Measurements from ENCODE around the gene WIPF2.

Gene WIPF2

GRCh38 chr17:40327244-40327729, 108.2 kb downstream of the WIPF2 start:
- H3K27me3 Mint-ChIP-seq: no peaks in the 10 kb centered on the region
- peak overlapping the region; percentile 82 for H3K4me3 Mint-ChIP-seq
- peaks cover 16% of the 10 kb centered on the region for H3K36me3 Mint-ChIP-seq

DNA sequence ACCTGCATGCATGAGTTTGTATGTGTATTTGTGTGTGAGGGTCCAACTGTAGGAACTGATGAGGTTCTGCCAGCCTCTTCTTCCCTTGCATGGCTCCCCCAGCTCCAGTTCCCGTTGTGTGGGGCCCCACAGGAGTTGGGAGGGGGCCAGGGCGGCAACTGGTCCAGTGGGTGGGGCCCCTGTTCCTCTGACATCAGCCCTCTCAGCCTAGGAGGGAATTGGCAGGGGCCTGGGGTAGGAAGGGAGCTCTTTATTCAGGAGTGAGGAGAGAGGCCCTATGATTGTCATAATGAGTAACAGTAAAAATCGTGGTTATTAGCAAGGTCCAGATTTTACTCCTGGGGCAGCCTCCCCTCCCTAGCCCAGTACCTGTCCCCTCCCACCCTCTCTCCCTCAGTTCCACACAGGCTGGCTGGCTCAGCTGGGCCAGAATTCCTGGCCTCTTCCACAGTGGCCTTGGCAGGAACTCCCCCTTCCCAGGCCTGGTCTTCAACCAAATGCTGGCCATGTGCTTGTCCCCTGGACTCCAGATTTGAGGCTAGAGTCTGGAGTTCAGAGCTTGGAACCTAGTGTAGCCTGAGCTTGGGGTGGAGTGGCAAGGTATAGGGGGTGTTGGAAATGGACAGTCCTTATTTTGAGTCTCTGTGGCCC, 108.8 kb downstream of the WIPF2 start:
- Mint-ChIP-seq H3K4me3 (no peak overlapping the region), H3K9me3 (no peaks in the 10 kb centered on the region), H3K36me3 (peaks cover 22% of the 10 kb centered on the region), H3K27ac (peak overlapping the region; percentile 98), H3K4me1 (peaks cover 97% of the 10 kb centered on the region), H3K27me3 (no peaks in the 10 kb centered on the region)
- no peak for ATAC-seq

More at GRCh38 chr17:40327244-40327729, 108.2 kb downstream of the WIPF2 start:
- peaks cover 94% of the 10 kb centered on the region for H3K4me1 Mint-ChIP-seq
- H3K9me3 Mint-ChIP-seq: no peaks in the 10 kb centered on the region
- ATAC-seq: no peak
- H3K27ac Mint-ChIP-seq: peak overlapping the region; percentile 98

- Mint-ChIP-seq H3K27me3 (no peaks in the 10 kb centered on the region), H3K36me3 (peaks cover 27% of the 10 kb centered on the region), H3K4me3 (no peak overlapping the region), H3K9me3 (no peaks in the 10 kb centered on the region), H3K27ac (peak overlapping the region; percentile 98), H3K4me1 (peaks cover 96% of the 10 kb centered on the region)
- no peak for ATAC-seq
Measured at GRCh38 chr17:40328386-40328766, 109.3 kb downstream of the WIPF2 start.

GRCh38 chr17:40329839-40330794, 111.0 kb downstream of the WIPF2 start:
- peaks cover 35% of the 10 kb centered on the region for H3K36me3 Mint-ChIP-seq
- H3K9me3 Mint-ChIP-seq: no peaks in the 10 kb centered on the region
- H3K4me1 Mint-ChIP-seq: peaks cover 96% of the 10 kb centered on the region
- peak overlapping the region; percentile 98 for H3K27ac Mint-ChIP-seq
- ATAC-seq: peak; percentile 24
- H3K27me3 Mint-ChIP-seq: no peaks in the 10 kb centered on the region
- peak overlapping the region; percentile 4 for H3K4me3 Mint-ChIP-seq

- H3K4me1 Mint-ChIP-seq: peaks cover 89% of the 10 kb centered on the region
- no peaks in the 10 kb centered on the region for H3K27me3 Mint-ChIP-seq
- H3K4me3 Mint-ChIP-seq: peak overlapping the region; percentile 7
- H3K36me3 Mint-ChIP-seq: peaks cover 36% of the 10 kb centered on the region
- no peak for ATAC-seq
- H3K27ac Mint-ChIP-seq: peak overlapping the region; percentile 98
- H3K9me3 Mint-ChIP-seq: no peaks in the 10 kb centered on the region
Measured at GRCh38 chr17:40330850-40331470, 111.9 kb downstream of the WIPF2 start.

DNA sequence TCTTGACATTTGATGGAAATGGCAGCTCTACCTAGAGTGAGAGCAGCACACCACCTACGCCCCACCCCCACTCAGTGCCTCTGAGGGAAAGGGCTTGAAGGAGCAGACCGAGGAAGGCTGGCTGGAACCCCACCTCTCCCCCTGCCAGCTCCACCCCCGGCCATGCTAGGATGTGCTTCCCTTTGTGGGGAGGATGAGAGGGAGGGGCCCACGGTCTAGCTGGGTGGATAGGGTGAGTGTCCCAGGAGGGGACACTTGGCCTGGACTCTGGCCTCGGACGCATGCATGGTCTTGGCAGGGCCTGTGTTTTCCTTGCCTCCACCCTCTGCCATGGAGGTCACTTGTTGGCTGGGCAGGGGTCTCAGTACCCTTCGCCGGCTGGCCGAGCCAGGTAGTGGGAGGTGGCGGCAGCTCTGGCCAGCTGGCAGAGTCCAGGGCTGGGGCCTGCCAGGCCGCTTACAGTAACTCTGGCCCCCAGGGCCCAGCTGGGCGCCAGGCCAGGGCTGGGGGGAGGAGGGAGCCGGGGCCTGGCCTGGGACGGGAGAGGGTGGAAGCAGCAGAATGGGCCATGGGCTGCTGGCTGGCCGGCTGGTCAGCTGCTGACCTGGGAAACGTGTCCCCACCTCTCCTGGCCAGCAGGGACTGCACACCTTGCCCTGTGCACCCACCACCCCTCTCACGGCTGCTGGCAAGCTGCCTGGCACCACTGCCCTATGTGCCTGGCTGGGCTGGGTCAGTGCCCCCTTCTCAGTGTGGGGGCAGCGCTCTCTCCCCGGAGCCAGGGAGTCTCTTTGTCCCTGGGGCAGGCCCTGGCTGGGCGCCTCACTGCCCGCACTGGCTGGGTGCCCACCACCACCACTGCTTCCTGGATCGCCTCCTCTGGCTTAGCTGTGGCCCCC, 112.9 kb downstream of the WIPF2 start:
- peaks cover 79% of the 10 kb centered on the region for H3K4me1 Mint-ChIP-seq
- H3K27ac Mint-ChIP-seq: peak overlapping the region; percentile 98
- peaks cover 36% of the 10 kb centered on the region for H3K36me3 Mint-ChIP-seq
- H3K4me3 Mint-ChIP-seq: no peak overlapping the region
- no peak for ATAC-seq
- no peaks in the 10 kb centered on the region for H3K9me3 Mint-ChIP-seq
- no peaks in the 10 kb centered on the region for H3K27me3 Mint-ChIP-seq

Measured in stimulated activated memory B cell treated with anti-CD40 and anti-IgM and Interleukin-4, amounts not matched to agents 10 μg/mL and 1 μg/mL and 100 μg/mL, for 72 hours (primary cell).